GM20000 (cell line): ENCODE results near the gene GVQW3.

Experiments used
- DNase-seq: peaks from one replicate; pipeline ENCODE4 v3.0.0; 2012; ENCODE audit warnings: low spot score
- TF ChIP-seq, protein P1 (sequence below): IDR thresholded peaks from 2 replicates; pipeline ENCODE4 v1.5.1; 2012; ENCODE audit warnings: mild to moderate bottlenecking, control low read depth; ENCODE audit errors: extremely low read depth, missing control alignments

GVQW3 gene

GRCh38 chr11:76385903-76386302, 4.8 kb downstream of the GVQW3 start:
- TF ChIP-seq, protein P1, sequence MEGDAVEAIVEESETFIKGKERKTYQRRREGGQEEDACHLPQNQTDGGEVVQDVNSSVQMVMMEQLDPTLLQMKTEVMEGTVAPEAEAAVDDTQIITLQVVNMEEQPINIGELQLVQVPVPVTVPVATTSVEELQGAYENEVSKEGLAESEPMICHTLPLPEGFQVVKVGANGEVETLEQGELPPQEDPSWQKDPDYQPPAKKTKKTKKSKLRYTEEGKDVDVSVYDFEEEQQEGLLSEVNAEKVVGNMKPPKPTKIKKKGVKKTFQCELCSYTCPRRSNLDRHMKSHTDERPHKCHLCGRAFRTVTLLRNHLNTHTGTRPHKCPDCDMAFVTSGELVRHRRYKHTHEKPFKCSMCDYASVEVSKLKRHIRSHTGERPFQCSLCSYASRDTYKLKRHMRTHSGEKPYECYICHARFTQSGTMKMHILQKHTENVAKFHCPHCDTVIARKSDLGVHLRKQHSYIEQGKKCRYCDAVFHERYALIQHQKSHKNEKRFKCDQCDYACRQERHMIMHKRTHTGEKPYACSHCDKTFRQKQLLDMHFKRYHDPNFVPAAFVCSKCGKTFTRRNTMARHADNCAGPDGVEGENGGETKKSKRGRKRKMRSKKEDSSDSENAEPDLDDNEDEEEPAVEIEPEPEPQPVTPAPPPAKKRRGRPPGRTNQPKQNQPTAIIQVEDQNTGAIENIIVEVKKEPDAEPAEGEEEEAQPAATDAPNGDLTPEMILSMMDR = no peak
- DNase-seq = no peak

DNA sequence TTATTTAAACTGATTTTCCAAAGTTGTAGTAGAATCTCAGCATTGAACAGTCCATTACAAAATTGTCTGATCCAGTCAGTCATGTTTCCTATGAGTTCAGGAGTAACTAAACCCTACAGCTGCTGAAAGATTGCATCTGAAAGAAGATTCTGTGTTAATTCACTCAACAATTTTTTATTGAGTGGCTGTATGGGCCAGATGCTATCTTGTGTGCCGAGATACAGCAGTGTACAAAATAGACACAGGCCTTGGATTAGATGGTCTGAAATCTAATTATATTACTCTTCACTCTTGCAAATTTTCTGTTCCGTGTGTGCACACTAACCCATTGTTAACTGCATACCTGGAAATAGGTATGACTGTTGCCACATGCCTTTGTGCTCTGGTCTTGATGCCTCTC, 7.3 kb downstream of the GVQW3 start:
- TF ChIP-seq, protein P1 = no peak
- no peak for DNase-seq

DNA sequence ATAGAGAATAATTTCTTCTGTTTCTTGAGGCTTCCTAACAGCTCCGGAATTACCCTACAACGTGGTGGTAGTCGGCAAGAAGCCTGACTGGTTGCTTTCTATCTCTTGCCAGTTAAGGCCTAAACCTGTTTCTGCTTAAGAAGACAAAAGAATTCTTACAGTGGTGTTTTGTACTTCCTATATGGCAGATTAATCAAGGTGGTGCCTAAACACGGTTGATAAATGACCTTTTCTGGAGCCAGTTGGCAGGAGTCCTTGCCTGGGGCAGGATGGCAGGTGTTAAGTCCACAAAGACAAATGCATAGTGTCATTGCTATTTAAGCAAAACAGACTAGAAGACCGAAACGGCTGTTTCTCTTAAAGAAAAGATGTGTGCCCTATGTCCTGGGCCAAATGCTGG, 9.9 kb downstream of the GVQW3 start:
- TF ChIP-seq, protein P1 = no peak
- no peak for DNase-seq

DNA sequence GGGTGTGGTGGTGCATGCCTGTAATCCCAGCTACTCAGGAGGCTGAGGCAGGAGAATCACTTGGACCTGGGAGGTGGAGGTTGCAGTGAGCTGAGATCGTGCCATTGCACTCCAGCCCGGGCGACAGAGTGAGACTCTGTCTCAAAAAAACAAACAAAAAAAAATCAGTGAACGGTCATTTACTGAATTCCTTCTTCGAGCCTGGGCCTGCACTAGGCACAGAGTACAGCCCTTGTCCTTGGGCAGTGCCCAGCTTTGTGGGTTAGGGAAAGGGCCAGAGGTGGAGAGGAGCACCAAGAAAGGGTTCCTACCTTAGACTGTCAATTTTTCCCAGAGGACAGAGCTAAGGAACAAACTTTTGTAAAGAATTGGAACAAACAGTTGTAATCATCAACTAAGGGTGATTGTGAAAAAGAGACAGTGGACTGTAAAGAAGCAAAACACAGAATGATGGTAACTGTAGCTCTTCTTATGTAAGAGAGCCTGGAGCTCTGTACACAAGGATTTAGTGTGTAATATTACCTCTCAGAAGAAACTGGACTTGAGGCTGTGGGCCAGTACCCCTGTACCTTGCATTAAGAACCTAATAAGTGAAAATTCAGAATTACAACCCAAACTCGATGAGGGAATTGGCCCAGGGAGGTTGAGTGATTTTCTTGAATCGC, 10.8 kb downstream of the GVQW3 start:
- TF ChIP-seq, protein P1 = no peak
- no peak for DNase-seq

DNA sequence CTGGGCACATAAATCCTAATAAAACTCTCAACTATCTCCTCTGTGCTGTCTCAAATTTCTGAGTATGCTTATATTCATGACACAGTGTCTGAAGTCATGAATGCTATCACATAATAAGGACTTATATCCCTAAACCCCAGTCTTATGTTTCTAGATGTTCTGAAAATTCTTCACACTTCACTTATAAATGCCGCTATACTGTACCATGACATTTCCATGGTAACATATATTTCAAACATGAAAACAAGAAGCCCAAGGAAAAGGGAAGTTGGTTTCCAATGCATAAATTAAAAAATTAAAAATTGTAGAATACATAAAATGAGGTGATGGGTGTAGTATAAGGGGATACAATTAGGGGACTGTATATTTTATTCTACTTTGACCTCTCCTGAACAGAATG, 11.7 kb downstream of the GVQW3 start:
- DNase-seq = no peak

GRCh38 chr11:76394411-76394810, 13.3 kb downstream of the GVQW3 start:
- no peak for DNase-seq
- TF ChIP-seq, protein P1 = no peak

More for the DNA sequence above, 11.7 kb downstream of the GVQW3 start:
- TF ChIP-seq, protein P1 = no peak

GRCh38 chr11:76395296-76395695, 14.2 kb downstream of the GVQW3 start:
- TF ChIP-seq, protein P1 = no peak
- DNase-seq = no peak
